Liver (tissue), 3 donors: ENCODE data around the gene SPATA31C1.

Source experiments
- CTCF ChIP-seq: fragments of 150-350 bp; IDR thresholded peaks from 2 replicates; pipeline ENCODE4 v1.5.1; 2017; ENCODE audit warnings: improper control_type of control experiment, low read depth, low read length; ENCODE audit not compliant: missing input control
- NR2F2 ChIP-seq: IDR thresholded peaks from 2 replicates; pipeline ENCODE4 v1.6.1; 2016; ENCODE audit warnings: antibody characterized with exemption
- TAF1 ChIP-seq: conservative IDR thresholded peaks from 2 replicates; pipeline ENCODE4 v1.6.1; 2016; ENCODE audit warnings: antibody characterized with exemption, mild to moderate bottlenecking
- TF ChIP-seq, protein P1 (sequence below): IDR thresholded peaks from 2 replicates; pipeline ENCODE4 v1.6.1; 2016; ENCODE audit warnings: antibody characterized with exemption
- donor health status: healthy.
- donor health status: healthy.

DNA sequence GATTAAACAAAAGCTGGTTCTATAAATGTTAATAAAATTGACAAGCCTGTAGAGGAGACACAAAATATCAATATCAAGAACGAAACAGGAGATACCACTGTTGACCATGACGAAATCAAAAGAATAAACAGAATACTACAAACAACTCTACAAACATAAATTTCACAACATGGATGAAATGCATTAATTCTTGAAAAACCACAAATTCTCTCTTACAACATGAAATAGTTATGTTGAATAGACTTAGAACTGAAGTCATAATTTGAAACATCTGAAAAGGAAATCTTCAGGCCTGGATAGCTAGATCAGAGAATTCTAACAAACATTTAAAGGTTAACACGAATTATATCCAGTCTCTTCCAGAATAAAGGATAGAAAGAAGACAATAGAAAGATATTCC, 6.9 kb upstream of the SPATA31C1 start:
- TF ChIP-seq CTCF (no peak), NR2F2 (no peak), TAF1 (no peak)
- TF ChIP-seq, protein P1, sequence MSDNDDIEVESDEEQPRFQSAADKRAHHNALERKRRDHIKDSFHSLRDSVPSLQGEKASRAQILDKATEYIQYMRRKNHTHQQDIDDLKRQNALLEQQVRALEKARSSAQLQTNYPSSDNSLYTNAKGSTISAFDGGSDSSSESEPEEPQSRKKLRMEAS: no peak
